NB4 (cell line): ENCODE results near the gene SLC7A11.

ENCODE experiments used
- POLR2A ChIP-seq: IDR thresholded peaks from 2 replicates; pipeline ENCODE4 v1.6.1; 2011; ENCODE audit warnings: mild to moderate bottlenecking; ENCODE audit not compliant: insufficient read length; ENCODE audit errors: extremely low read depth
- TF ChIP-seq, protein P1 (sequence below): IDR thresholded peaks from one replicate; pipeline ENCODE4 v1.5.1; 2012; ENCODE audit warnings: low read depth, low read length

DNA sequence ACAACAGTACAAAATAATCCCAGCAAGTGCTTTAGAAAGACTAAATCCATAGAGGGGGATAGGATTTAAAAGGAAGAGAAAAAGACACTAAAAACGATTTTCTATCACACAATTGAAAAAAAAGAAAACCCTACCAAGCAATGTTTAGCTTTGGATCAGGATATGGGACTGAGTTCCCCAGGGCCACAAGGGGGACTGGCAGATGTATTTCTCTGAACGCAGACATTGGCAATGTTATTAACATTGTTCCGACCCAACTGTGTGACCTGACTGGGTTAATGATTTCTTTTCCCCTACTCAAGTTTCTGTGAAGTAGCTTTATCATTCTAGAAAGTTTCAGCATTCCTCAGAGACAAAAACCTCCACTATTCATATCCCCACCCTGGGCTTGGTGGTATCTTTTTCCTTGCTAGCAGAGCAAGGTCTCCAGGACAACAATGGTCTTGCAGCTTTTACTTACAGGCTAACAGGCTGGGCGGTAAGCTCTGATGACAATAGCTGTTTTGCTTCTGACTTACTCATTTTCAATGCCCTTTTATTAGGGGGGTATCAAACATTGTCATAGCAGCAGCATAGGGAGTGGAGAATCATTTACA, 25.8 kb downstream of the SLC7A11 start:
- TF ChIP-seq, protein P1, sequence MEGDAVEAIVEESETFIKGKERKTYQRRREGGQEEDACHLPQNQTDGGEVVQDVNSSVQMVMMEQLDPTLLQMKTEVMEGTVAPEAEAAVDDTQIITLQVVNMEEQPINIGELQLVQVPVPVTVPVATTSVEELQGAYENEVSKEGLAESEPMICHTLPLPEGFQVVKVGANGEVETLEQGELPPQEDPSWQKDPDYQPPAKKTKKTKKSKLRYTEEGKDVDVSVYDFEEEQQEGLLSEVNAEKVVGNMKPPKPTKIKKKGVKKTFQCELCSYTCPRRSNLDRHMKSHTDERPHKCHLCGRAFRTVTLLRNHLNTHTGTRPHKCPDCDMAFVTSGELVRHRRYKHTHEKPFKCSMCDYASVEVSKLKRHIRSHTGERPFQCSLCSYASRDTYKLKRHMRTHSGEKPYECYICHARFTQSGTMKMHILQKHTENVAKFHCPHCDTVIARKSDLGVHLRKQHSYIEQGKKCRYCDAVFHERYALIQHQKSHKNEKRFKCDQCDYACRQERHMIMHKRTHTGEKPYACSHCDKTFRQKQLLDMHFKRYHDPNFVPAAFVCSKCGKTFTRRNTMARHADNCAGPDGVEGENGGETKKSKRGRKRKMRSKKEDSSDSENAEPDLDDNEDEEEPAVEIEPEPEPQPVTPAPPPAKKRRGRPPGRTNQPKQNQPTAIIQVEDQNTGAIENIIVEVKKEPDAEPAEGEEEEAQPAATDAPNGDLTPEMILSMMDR: no peak
- no peak for TF ChIP-seq POLR2A
